Measurements from ENCODE around the gene BCAS1.

BCAS1 gene, protein sequence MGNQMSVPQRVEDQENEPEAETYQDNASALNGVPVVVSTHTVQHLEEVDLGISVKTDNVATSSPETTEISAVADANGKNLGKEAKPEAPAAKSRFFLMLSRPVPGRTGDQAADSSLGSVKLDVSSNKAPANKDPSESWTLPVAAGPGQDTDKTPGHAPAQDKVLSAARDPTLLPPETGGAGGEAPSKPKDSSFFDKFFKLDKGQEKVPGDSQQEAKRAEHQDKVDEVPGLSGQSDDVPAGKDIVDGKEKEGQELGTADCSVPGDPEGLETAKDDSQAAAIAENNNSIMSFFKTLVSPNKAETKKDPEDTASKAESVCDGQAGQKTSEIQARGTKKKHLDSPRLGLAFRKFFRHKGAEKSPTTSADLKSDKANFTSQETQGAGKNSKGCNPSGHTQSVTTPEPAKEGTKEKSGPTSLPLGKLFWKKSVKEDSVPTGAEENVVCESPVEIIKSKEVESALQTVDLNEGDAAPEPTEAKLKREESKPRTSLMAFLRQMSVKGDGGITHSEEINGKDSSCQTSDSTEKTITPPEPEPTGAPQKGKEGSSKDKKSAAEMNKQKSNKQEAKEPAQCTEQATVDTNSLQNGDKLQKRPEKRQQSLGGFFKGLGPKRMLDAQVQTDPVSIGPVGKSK

DNA sequence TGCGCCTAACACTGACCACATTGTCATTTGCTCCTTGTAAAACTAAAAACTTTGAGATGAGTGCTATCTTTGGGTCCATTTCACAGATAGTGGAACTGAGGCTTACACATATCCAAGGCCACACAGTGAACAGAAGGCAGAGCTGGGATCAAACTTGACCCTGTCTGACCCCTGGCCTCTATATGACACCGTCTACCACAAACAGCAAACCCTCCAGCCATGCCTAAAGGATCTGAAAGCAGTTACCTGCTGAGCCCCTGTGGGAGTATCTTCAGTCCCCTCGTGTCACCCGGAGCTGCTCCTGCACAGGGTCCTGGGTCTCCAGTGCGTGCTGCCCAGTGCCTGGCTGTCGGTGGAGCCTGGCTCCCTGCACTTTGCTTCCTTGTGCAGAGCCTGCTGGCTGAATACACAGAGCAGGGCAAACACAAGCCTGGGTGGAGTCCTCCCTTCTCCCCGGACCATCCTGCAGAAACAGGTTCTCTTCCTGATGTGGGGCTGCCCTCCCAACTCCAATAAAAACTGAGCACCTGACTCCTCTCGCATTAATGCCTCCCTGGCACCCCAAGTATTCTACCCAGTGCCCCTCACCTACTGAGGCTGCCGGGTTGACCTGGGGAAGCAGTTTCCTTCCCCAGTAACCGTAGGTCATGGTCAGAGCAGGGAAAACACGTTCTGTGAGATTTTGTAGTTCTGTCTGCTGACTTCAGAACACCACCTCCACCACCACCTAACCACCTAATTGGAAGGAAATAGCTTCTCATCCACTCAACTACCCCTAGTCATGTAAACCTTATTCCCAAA lies at the start of gene BCAS1:
BCAS1 (minus strand) TSS at position 408 of the 801 bp plus-strand sequence. CDS start 11,876 bp downstream, outside the sequence.
- no peak for DNase-seq

DNA sequence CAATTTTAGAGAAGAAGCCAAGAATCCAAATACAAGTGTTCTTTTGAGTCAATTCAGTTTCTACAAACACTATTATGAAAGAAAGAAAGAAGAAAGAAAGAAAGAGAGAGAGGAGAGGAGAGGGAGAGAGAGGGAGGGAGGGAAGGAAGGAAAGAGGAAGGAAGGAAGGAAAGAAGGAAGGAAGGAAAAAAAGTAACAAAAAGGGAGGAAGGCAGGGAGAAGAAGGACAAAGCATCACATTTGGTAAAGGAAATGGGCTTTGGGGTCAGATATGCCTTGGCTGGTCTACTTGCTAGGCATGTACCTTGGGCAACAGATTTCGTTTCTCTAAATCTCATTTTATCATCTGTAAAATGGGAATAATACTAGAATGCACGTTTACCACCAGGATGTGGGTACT lies 49.4 kb upstream of the BCAS1 start:
- no peak for DNase-seq

DNA sequence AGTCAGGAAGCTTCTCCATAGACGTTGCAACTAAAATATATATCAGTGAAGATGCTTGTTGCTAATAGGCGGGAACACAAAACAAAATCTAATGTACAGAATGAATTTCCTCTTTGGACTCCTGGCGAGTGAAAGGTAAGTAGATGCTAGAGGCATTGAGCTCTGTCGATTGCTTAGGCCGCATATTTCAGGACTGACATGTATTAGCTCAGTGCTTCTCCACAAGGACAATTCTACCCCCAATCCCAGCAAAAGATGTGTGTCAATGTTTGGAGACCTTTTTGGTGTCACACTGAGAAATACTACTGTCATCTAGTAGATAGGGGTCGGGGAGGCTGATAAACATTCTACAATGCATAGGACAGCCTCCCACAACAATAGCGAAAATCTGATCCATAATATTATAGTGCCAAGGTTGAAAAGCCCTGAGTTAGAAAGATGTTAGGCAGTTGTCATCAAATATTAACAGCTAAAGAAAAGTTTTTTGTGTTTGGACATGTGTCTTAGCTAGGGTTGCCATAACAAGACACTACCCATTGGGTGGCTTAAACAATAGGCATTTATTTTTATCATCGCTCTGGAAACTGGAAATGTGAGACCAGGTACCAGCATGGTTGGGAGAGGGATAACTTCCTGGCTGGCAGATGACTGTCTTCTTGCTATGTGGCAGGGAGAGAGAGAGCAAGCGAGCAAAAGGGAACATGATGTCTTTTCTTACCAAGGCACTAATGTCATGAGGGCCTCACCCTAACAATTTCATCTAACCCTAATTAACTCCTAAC lies 48.0 kb upstream of the BCAS1 start:
- no peak for DNase-seq

DNA sequence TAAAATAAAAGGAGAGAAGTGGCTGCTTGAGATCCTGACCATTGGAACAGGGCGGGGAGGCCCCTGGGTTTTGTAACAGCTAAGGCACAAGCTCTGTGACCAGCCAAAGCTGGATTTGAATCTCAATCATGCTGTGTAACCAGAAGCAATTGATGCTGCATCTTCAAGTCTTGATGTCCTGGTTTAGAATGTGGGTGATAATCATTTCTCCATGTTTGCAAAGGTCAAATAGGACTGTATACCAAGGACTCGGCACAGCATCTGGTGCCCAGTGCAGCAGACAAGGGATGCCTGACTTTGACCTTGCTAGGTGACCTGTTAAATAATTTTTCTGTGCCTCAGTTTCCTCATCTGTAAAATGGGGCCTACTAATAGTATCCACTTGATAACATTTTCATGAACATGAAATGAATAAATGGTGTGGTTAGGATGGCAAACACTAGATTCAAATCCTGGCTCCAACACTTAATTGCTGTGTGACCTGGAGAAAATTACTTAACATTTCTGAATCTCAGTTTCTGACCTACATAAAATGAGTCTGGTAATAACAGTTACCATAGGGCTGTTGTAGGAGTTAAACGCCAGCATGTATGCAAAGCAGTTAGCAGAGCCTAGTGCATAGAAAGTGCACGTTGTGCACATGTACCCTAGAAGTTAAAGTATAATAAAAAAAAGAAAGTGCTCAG lies 46.3 kb upstream of the BCAS1 start:
- DNase-seq: no peak

DNA sequence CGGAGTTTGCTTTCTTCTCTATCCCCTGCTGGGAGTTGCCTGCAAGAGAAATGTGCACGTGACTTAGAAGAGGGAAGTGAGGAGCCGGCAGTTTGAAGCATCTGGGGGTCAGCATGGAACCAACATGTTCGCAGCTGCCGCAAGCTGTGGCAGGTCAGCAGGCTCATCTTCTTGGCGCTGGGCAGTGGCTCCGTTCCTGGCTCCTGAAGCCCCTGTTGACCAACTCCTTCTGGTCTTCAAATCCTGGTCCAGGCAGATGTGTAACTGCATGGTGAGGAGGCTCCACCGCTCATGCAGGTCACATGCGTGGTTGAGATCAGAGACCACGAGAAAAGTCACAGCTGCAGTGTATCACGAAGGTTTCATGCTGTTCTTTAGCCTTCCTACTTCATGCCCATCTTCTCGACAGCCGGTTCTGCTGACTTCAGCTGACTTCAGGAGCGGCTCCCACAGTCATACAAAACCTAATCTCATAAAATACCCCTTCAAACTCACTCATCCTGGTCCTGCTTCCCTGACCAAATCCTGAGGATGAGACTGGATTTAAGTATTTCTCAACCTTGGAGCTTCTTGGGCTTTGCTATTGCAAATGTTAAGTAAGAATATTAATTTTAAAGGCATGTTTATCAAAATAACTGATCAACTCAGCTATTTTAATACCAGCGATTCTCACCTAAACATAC lies 44.9 kb upstream of the BCAS1 start:
- no peak for DNase-seq

DNA sequence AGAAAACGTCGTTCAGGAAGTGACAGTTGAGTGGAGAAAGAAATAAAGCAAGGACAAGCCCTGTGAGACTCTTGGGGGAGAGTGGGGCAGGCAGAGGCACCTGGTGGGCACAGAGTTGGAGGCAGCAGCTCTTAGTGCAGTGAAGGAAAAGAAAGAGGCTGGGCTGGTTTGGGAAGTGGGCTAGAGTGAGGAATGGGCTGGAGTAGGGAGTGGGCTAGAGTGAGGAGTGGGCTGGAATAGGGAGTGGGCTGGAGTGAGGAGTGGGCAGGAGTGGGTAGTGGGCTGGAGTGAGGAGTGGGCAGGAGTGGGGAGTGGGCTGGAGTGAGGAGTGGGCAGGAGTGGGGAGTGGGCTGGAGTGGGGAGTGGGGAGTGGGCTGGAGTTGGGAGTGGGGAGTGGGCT lies 43.7 kb upstream of the BCAS1 start:
- DNase-seq: no peak

DNA sequence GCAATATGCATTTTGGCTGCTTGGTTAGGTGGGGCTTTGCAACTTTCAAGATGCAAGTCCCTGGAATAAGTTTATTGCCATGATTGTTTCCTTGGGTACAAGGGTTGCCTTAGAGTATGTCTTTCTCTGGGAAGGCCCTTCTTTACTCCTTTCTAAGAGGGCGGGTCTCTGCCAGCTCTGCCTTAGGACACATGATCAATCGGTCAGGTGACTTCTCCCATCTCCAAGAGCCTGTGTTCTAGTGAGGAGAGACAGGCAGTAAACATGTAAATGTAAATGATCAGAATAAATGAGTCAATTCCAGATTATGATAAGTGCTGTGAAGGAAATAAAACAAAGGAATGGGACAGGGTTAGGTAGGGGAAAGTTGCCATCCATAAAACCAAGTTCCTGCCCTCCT lies 43.2 kb upstream of the BCAS1 start:
- no peak for DNase-seq

DNA sequence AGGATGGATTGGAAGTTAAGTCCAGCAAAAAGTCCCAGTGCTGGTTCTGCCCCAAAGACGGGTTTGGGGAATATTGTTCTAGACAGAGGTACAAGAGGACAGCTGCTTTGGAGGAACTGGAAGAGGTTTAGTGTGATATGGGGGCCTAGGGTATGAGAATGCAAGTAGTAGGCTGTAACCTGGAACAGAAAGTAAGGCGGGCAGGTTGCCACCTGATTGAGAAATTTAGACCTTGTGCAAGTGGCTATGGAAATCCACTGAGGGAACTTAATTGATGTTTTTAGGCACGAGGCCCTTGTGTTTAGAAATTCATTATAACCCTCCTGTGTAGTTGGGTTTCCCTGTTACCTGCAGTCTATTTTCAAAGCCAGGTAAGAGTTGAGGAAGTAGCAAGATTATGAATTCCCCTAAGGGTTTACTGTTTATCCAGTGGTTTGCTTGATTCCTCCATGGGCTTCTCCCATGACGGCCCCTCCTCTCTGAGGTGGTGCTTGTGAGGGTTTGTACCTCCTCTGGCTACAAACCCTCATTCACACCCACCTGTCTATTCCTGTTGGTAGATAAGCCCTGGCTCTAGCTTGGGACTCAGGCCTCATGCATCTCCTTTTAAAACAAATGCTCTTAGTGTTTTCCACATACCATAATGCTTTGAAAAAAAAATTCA lies 42.0 kb upstream of the BCAS1 start:
- DNase-seq: no peak

DNA sequence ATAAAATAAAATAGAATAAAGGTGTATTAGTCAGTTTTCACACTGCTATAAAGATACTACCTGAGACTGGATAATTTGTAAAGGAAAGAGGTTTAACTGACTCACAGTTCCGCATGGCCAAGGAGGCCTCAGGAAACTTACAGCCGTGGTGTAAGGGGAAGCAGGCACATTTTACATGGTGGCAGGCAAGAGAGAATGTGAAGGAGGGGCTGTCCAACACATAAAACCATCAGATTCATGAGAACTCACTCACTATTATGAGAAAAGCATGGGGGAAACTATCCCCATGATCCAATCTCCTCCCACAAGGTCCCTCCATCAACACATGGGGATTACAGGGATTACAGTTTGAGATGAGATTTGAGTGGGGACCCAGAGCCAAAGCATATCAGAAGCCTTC lies 41.1 kb upstream of the BCAS1 start:
- DNase-seq: no peak

DNA sequence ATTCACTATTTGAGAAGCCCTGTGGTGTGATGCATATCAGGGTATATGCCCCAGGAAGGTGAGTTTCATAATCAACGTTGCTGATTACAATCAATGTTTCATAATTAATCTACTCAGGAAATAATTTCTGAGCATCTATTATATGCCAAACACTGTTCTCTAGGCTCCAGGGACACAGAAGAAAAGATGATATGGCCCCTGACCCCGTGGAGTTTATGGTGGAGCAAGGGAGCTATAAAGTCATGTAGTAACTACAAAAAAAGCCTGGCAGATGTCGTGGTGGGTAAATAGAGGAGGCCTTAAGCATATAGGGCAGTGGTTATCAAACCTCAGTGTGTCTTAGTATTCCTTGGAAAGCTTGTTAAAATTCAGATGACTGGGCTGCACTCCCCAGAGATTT lies 40.1 kb upstream of the BCAS1 start:
- DNase-seq: no peak

DNA sequence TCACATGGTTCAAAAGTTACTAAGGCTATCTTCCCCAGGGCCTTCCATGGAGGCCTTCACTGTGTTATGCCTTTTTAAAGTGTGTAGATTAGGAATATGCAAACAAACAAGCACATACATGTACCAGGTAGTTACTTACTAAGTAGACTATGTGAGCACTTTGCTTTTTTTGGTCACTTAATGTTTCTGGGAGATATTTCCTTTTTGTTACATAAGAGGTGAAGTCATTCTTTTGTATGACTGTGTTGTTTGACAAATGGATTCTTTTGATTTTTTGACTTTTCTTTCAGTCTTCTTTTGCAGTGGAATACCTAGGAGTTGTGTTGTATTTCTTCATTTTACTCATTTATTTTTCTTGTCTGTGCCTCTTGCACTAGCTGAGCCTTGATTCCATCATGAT lies 39.6 kb upstream of the BCAS1 start:
- DNase-seq: no peak

DNA sequence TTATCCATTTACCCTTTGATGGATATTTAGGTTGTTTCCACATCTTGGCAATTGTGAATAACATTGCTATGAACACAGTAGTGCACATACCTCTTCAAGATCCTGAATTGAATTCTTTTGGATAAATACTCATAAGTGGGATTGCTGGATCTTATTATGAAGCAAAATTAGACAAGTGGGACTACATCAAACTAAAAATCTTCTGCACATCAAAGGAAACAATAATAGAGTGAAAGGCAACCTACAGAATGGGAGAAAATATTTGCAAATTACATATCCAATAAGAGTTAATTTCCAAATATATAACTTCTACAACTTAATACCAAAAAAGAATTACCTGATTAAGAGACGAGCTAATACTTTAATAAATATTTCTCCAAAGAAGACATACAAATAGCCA lies 38.4 kb upstream of the BCAS1 start:
- no peak for DNase-seq

DNA sequence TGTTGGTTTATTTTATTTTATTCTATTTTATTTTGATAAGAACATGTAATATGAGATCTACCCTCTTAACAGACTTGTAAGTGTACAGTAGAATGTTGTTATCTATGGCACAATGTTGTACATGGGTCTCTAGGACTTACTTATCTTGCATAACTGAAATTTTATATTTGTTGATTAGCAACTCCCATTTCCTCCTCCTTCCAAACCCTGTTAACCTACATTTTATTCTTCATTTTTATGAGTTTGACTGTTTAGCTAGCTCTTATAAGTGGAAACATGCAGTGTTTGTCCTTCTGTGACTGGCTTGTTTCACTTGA lies 37.9 kb upstream of the BCAS1 start:
- no peak for DNase-seq

DNA sequence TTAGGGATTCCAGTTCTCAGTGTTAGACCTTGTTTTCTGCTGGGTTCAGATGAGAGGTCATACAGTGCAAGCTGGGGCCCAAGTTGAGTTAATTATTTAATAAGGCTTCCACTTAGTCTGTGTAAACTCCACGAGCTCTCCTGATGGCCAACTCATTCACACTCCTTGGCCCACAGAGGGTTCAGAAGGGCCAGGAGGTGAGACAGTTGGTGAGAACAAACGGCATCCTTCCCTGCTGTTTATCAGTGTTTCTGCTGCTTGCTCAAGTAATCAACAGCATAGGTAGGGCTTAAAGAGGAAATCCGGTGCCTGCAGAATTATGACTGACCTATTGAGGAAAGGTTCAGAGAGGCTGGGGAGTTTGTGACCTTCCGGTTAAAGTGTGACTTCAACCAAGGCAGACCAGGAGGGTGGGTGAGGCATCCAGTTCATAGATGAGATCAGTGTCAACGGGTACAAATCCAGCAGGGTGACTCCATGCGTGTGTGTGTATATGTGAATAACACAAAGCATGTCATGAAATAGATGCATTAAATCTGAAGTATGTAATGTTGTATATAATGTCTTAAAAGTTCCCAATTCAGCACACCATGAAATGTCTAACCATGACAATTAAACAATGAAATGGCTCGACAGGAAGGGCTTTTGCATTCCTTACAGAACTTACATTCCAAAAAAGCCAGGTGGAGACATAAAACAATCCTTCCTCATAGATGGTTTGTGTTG lies 37.4 kb upstream of the BCAS1 start:
- DNase-seq: no peak

DNA sequence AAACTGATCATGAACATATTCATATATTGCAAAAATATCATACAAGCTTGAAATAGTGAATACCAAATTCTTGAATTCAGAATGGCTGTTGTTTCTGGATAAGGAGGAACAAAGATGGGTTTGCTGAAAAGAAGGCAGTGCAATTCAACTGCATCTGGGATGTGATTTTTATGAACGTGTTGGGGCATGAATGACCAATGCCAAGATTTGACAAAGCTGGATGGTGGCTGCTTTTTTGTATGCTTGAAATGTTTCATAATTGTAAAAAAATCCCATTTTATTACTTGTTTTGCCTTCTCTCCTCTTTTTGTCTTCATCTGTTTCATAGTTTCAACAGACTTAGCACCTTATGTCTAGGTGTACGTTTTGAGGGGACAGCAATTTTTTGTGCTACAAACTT lies 36.8 kb upstream of the BCAS1 start:
- no peak for DNase-seq

DNA sequence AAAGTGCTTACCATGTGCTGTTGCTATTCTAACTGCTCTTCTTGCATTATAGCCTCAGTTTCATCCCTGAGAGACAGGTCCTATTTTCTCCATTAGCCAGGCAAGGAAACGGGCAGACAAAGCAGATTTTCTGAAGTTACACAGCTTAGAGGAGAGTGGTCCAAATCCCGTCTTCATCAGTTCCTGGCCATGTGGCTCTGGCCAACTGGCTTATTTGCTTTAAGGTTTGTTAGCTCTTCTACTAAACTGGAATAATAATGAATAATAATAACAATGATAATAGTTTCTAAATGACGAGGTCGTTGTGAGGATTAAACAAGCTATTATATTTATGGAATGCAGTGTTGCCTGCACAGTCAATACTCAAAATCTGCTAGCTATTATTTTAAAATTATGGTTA lies 35.8 kb upstream of the BCAS1 start:
- DNase-seq: no peak

DNA sequence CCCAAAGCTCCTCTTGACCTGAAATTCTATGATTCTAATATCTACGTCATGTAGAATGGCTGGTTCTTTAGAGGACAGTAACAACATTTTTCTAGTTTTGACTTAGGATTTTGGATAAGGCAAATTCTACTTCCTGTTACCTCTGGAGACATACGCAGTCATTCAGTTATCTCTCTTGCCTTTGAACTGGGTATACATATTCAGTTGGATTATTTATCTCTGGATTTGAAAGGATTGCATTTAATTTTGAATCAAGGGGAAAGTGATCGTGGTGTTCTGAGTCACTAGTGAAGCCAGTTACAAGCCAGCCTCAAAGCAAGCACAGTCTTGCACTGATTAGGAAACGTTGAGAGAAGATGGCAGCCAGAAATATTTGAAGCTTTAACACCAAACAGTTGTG lies 35.3 kb upstream of the BCAS1 start:
- no peak for DNase-seq

DNA sequence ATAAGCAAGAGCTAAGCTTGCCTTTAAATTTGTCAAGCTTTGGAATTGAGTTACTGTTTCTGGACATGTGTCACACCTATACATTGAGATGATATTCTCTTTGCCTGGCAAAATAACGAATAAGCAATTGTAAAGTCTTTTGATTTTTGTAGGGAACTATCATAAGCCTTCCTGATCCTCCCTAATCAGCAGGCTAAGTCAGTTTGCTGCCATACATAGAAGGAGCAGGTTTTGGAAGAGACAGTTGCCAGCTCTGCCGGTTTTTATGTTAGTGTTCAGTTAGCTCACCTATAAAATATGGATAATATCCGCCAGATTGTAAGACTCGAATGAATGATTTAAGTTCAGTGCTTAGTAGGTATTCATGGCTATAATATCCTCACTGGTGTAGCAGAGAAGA lies 34.4 kb upstream of the BCAS1 start:
- DNase-seq: no peak

DNA sequence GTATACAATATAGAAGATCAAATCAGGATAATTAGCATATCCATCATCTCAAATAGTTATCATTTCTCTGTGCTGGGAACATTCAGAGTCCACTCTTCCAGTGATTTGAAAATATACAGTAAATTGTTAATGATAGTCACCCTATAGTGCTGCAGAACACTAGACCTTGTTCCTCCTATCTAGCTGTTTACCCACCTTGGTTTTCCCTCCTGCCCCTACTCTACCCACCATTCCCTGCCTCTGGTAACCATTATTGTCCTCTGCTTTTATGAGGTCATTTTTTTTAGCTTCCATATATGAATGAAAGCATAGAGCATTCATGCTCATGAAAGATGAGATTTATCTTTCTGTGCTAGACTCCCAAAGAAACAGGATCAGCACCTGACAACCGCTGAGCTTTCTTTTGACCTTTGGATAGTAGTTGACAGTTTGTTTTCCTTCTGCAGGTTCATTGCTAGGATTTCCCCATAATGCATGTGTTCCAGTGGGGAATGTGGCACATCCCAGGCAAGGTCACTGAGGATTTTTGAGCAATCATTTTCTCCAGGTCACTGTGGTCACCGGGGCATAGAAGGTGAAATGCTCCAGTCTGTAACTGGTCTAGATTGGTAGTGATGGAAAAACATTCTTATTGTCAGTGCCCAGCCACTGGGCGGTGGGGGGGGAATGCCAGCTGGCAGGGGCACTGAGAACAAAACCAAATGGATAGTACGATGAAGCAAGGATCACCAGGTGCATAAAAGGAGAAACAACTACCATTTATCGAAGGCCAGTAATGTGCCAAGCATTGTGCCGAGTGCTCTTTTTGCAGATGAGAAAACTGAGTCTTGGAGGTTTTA lies 33.6 kb upstream of the BCAS1 start:
- no peak for DNase-seq
